DMS53 (cell line): ENCODE results near the gene RIF1.

Experiments
- DNase-seq: peaks from one replicate; lab custom pipeline; 2025; lab: John Stamatoyannopoulos, UW

Gene RIF1, protein sequence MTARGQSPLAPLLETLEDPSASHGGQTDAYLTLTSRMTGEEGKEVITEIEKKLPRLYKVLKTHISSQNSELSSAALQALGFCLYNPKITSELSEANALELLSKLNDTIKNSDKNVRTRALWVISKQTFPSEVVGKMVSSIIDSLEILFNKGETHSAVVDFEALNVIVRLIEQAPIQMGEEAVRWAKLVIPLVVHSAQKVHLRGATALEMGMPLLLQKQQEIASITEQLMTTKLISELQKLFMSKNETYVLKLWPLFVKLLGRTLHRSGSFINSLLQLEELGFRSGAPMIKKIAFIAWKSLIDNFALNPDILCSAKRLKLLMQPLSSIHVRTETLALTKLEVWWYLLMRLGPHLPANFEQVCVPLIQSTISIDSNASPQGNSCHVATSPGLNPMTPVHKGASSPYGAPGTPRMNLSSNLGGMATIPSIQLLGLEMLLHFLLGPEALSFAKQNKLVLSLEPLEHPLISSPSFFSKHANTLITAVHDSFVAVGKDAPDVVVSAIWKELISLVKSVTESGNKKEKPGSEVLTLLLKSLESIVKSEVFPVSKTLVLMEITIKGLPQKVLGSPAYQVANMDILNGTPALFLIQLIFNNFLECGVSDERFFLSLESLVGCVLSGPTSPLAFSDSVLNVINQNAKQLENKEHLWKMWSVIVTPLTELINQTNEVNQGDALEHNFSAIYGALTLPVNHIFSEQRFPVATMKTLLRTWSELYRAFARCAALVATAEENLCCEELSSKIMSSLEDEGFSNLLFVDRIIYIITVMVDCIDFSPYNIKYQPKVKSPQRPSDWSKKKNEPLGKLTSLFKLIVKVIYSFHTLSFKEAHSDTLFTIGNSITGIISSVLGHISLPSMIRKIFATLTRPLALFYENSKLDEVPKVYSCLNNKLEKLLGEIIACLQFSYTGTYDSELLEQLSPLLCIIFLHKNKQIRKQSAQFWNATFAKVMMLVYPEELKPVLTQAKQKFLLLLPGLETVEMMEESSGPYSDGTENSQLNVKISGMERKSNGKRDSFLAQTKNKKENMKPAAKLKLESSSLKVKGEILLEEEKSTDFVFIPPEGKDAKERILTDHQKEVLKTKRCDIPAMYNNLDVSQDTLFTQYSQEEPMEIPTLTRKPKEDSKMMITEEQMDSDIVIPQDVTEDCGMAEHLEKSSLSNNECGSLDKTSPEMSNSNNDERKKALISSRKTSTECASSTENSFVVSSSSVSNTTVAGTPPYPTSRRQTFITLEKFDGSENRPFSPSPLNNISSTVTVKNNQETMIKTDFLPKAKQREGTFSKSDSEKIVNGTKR (N-terminal part only)

DNA sequence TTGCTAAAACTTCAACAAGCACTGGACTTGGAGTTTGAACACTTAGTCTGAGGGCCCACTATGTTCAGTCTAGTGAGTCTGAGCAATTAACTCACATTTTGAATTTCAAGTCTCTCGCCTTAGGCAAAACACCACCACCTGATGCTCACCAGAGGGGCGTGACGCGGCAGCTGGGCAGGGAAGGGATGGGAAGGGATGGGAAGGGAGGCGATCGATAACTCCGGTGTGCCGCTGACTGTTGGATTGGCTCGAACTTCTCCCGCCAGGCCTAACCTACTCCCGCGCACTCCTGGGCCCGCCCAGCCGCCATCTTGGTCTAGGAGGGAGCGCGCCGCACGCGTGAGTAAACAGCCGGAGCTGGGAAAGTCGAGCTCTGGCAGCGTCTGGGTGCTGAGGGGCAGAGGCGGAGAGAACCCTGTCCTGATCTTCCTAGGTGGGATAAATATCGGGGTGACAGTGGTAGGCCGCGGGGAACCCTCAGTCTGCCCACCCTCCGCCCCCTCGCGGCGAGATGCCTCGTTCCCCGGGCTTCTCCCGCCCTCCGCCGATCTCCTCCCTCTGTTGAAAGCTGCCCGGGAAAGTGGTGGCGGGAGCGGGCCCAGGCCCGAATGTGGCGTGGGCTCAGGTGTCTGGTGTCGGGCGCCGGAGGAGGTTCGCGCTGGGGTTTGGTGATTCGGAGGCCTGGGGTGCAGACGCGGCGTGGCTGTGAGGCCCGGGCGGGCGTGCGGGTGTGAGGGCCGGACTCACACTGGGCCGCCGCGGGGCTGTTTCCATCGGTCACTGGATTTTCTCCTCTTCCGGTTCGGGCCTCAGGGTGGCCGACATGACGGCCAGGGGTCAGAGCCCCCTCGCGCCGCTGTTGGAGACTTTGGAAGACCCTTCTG lies at the start of gene RIF1:
TSS of gene RIF1 (plus strand) at position 302 of the 884 bp plus-strand sequence. CDS start at position 824, 522 bp downstream.
- peak; percentile 87 for DNase-seq

DNA sequence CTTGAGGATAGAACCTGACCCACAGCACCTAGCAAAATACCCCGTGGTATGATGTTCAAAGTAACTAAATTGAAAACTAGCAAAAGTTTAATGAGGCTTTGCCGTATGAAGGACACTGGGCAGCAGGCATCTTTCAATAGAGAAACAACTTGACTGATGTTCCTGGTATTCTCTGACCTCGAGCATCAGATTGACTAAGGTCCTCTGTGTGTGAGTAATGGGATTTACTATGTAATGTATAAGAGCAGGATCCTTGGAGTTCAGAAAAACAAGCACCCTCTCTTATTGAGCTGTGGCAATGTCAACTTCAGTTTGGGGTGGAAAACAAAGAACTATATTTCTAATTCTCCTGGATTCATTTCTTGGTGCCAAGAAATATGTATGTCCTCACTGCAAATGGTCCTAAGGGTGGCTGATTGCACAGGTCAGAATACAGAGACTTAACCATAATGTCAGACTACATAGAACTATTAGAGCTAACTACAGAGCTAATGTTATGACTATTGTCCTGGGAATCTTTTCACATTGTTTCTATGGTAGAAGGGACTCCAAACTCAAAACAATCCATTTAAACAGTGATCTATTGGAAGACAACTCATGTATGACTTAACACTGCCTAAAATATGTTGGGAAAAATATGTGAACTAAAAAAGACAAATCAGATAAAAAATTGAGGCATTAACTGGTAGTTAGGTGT lies 47.9 kb upstream of the RIF1 start:
- DNase-seq = no peak

DNA sequence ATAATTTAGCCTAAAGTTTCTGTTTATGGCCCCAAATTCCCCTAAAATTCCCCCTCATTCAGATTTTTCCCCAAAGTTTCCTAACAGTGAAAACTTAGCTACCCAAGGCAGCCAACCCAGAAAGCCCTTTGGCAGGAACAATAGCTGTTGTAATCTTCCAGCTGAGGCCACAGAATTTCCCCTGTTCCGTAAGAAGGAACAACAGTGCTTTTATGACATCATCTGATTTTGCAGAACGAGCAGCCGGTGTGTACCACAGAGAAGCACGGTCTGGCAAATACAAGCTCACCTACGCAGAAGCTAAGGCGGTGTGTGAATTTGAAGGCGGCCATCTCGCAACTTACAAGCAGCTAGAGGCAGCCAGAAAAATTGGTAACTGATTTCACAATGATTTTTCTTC lies 46.0 kb upstream of the RIF1 start:
- no peak for DNase-seq

DNA sequence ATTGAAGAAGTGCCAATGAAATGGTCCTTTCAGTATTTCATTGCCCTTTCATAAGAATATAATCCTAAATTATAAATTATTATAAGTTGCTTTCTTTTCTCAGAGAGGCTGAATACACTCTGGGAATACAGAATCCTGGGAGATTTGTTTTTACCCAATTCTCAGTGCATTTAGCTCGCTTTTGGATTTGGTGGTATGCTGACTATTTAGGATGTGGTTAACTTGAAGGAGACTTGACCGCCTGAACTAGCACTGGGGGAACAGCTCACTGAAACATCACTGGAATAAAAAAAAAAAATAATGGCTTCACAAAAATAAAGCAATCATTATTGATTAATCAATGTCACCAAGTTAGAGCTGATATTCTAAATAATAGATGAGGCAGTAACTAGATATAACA lies 42.1 kb upstream of the RIF1 start:
- no peak for DNase-seq

DNA sequence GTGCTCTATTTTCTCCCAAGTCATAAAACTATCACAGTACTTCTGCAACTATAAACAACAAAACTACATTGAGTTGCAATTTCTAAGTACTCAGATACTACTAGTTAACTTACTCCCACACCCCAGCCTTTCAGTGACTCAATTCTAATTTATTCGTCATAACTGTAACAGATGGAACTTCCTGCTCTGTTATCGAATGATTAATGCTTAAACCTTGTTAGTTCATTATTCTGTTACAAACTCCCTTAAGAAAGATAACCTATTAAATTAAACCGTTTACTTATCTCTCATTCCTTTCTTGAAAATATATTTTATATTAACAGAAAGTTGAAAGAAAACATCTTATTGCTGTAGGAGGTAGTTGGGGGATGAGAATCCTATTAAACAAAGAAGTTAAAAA lies 35.3 kb upstream of the RIF1 start:
- no peak for DNase-seq

DNA sequence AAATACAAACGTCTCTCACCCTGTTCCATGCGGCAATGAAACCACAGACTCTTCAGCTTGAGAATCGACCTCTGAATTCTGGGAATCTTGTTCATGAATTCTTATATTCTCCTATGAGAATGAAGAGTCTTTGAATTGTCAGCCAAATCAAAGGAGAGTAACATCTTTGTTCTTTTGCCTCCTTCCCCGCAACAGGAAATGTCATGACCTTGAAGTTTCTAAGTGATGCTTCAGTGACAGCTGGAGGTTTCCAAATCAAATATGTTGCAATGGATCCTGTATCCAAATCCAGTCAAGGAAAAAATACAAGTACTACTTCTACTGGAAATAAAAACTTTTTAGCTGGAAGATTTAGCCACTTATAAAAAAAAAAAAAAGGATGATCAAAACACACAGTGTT lies 30.5 kb upstream of the RIF1 start:
- DNase-seq = no peak

DNA sequence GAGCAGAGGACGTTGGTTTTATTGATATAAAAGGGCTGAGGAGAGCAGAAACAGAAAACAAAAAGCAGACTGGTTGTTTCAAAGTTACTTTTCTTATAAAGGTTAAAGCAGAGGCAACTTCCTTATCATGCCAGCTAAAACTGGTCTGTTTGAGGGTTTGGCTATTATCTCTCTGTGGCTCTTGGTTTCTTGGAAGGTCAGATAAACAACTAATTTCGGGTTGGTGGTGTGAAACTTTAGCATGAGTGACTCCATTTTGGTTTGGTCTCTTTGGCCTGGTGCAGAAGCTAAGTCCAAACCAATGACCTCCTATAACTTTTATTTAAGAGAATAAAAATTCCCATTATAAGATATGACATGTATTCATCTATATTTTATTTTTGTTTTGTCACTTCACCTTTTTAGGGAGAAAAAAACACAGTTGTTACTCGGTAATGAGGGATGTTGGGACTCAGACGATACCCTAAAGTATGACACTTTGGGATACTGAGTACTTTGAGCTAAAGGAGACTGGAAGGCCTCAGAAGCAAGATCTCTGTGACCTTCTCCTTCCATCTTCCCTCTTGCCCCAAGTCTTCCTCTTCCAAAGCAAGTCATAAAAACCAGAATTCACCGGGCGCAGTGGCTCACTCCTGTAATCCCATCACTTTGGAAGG lies 29.0 kb upstream of the RIF1 start:
- no peak for DNase-seq

DNA sequence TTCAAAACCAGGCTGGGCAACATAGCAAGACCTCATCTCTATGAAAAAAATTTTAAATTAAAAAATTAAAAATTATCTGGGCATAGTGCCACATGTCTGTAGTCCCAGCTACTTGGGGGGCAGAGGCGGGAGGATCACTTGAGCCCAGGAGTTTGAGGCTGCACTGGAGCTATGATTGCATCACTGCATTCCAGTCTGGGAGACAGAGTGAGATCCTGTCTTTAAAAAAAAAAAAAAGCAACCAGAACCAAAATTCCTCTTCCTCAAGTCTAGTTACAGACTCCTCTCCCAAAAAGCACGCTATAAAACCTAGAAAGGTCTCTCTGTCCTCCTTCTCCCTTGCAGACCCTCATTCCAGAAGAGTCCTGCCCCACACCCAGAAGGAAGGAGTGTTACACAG lies 28.4 kb upstream of the RIF1 start:
- no peak for DNase-seq

DNA sequence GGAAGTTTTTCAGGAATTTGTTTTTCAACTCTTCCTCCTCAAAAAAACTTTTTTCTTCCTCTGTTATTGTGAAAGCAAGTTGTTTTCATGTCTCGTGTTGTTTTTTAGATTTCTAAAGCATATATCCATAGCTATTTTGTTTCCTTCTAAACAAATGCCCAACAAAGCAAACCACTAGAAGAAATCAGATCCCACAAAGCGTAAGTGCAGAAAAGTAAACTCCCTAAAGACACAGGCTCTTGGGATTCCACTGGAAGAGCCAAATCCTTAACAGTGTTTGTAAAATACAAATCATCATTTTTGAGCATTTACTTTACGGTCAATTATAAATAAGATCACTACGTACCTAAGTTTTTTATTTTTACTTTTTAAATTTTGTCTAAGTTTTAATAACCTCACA lies 21.7 kb upstream of the RIF1 start:
- DNase-seq = no peak

DNA sequence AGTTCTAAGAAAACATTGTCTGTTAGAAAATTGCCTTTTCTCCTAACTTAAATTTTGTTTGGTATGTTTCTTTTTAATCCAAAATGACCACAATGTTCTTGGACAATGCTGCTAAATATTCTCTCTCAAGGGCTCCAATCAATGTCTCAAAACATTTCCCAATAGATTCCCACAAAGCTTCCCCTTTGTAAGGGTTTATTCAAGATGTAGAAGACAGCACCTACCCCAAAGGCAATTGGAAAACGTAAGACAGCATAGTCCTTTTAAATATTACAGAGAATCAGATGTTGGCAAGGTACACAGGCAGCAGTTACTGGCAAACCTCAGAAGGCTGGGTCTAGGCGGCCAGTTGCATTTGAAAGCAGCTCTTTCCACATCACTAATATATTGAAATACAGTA lies 18.3 kb upstream of the RIF1 start:
- no peak for DNase-seq

DNA sequence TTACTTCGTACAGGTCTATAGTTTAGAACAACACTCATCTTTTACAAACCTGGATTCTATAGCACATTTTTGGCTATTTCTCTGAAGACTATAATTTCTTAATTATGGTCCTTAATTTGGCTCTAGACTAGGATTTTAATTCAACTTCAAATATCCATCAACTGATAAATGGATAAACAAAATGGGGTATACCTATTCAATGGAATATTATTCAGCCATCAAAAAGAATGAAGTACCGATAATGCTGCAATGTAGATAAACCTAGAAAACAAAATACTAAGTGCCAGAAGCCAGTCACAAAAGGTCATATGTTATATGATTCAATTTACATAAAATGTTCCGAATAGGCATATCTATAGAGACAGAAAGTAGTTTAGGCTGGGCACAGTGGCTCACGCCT lies 15.2 kb upstream of the RIF1 start:
- no peak for DNase-seq

DNA sequence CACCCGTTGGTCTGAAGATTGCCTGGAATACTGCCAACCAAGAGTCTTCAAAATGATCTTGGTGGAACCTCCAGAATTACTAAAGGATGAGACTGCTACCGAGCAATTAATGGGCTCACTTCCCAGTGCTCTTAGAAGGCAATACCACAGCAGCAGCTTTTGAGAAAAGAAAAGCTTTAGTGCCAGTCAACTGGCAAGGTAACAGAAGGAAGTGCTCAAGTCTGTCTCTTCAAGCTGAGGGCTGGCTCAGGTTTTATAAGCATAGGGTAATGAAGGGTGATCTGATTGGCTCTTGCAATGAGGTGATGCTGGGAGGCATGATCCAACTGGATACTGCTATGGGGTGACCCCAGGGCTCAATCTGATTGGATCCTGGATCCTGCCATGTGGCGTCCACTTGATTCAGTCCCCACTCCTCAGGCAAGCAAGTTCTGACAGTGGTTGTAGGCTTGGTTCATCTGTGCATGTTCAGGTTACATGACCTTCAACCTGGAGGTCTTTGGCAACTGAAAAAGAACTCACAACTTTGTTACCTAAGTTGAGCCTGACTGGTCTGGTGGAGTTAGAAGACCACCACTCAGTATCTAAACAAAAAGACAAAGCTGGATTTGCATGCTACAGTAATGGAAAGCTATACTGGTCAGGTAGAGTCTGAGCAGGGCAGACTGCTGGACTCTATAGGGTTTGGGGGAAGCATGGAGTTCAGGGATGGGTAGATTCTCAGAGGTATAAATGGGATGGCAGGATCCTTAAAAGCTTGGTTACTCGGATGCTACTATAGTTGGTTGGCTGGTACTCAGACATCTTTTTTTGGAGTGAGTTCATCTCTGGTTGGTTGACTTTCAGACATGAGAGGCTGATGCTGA lies 14.0 kb upstream of the RIF1 start:
- DNase-seq = peak; percentile 0

DNA sequence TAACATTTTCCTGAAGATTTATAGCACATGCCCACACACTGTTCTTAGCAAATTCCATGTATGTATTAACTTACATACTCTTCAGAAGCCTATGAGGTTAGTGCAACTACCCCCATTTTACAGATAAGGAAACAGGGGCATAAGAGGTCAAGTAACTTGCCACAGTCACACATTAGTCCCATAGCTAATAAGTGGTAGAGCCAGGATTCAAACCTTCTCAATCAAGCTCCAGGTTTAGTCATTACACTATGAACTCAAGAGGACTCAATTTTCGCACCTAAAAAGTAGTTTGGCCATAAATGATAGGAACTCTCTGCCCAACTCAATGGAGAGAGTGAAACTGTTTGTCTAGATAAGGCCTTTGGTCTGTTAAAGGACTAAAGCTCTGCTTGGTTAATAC lies 9.7 kb upstream of the RIF1 start:
- DNase-seq = no peak

DNA sequence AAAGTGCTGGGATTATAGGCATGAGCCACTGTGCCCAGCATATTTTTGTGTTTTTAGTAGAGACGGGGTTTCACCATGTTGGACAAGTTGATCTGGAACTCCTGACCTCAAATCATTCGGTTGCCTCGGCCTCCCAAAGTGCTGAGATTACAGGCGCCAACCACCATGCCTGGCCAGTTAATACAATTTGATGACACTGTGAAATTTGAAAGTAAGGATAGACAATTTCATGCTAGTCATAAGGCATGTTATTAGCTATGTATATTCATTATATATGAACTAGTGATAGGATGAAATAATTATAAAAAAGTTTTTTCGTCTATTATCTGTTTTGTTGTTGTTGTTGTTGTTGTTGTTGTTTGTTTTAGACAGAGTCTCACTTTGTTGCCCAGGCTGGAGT lies 8.6 kb upstream of the RIF1 start:
- DNase-seq = no peak

DNA sequence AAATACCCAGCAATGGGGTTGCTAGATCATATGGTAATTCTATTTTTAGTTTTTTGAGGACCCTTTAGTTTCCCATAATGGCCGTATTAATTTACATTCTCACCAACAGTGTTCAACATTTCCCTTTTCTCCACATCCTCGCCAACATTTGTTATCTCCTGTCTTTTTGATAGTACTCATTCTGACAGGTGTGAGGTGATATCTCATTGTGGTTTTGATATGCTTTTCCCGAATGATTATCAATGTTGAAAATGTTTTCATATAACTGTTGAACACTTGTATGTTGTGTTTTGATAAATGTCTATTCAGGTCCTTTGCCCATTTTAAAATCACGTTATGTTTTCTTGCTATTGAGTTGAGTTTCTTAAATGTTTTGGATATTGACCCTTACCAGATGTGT lies 5.8 kb upstream of the RIF1 start:
- no peak for DNase-seq

DNA sequence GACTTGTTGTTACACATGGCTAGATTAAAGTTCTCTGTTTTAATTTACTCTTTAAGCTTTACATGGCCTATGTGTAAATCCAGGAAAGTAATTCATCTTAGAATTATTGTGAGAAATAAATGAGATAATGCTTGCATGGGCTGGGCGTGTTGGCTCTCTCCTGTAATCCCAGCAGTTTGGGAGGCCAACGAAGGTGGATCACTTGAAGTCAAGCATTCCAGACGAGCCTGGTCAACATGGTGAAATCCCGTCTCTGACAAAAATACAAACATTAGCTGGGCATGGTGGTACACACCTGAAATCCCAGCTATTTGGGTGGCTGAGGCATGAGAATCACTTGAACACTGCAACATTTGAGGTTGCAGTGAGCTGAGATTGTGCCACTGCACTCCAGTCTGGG lies 4.3 kb upstream of the RIF1 start:
- DNase-seq = no peak

DNA sequence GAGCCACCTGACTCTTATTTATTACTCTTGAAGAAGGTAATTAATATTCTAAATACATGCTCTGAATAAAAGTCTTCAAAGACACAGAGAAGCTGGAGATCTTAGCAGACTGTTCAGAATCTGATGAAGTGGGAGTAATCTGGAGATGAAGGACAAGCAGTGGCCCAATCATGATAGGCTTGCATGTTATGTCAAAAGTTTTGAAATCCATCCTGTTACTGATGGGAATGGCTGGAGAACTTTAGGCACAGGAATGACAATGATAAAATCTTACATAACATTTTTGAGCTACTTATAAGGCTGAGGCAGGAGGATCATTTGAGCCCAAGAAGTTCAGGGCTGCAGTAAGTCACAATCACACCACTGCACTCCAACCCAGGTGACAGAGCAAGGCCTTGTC lies 2.4 kb upstream of the RIF1 start:
- DNase-seq = no peak

DNA sequence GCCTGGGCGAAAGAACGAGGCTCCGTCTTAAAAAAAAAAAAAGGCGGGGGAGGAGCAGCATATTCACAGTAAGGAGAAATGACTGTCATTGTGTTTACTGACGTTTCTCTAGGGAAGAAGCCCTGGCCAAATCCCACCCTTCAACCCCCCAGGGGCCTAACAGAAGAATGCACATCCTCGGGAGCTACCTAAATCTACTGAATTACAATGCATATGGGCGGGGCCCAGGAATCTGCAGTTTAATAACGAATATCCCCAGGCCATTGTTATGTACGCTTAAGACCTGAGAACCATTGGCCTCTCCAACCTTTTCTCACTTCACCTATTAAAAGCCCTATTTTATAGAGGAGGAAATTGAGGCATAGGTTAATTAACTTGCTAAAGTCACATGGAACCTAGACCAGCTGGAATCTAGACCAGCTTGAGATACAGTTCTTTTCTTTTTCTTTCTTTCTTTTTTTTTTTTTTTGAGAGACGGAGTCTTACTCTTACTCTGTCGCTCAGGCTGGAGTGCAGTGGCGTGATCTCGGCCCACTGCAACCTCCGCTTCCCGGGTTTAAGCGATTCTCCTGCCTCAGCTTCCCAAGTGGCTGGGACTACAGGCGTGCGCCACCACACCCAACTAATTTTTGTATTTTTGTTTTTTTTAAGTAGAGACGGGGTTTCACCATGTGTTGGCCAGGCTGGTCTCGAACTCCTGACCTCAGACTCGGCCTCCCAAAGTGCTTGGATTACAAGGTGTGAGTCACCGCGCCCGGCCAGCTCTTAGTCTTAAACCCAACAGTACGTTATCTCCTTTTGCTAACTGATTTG lies 708 bp upstream of the RIF1 start:
- DNase-seq = no peak

DNA sequence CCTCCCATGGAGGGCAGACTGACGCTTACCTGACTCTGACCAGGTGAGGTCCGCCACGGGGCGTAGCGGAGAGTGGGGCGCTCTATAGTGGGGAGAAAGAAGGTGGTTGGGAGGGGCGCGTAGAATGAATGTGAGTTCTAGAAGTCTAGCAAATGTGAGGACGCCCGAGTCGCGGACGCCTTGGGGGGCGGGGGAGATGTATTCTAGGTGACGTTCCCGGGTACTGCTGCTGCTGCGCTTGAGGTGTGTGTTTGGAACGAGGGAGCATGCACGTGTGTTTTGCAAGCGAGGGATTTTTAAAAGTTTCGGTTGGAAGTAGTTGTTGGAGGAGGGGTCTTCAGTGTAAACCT lies 758 bp downstream of the RIF1 start:
- peak; percentile 39 for DNase-seq
